BLaER1 (cell line): ENCODE measurements around the gene SLC5A2.
"Not testable (repeated sequence)": the region's sequence is repeated elsewhere in the genome, so short reads cannot be mapped to it uniquely, and the experiment has no call there.

ENCODE experiments used
- H3K27ac ChIP-seq: shearing (Covaris generic); formaldehyde crosslinking; 2 replicates; pipeline ENCODE4 v1.8.1; 2022
- H3K27me3 ChIP-seq: shearing (Covaris generic); formaldehyde crosslinking; 2 replicates; pipeline ENCODE4 v1.8.1; 2022
- H3K36me3 ChIP-seq: shearing (Covaris generic); formaldehyde crosslinking; 2 replicates; pipeline ENCODE4 v1.8.1; 2022
- H3K4me1 ChIP-seq: shearing (Covaris generic); formaldehyde crosslinking; 2 replicates; pipeline ENCODE4 v1.8.1; 2022
- H3K4me2 ChIP-seq: shearing (Covaris generic); formaldehyde crosslinking; 2 replicates; pipeline ENCODE4 v1.8.1; 2022
- H3K4me3 ChIP-seq: shearing (Covaris generic); formaldehyde crosslinking; 2 replicates; pipeline ENCODE4 v1.8.1; 2022
- H3K9ac ChIP-seq: shearing (Covaris generic); formaldehyde crosslinking; 2 replicates; pipeline ENCODE4 v1.8.1; 2022
- H3K9me3 ChIP-seq: shearing (Covaris generic); formaldehyde crosslinking; 2 replicates; pipeline ENCODE4 v1.8.1; 2022
- H4K20me1 ChIP-seq: shearing (Covaris generic); formaldehyde crosslinking; 2 replicates; pipeline ENCODE4 v1.8.1; 2022
- Cebpa-rat ChIP-seq: shearing (Covaris generic); IDR thresholded peaks from 2 replicates; pipeline ENCODE4 v1.8.1; 2022

The SLC5A2 gene

GRCh38 chr16:31491778-31492418, 9.0 kb downstream of the SLC5A2 start:
- H3K9ac ChIP-seq = no peak overlapping the region
- H3K4me3 ChIP-seq = no peak overlapping the region
- peaks cover 10% of the 10 kb centered on the region; the same call in 1 of the 2 replicates for H4K20me1 ChIP-seq
- no peak overlapping the region for H3K4me2 ChIP-seq
- H3K27ac ChIP-seq = no peak overlapping the region
- peaks cover 86% of the 10 kb centered on the region for H3K36me3 ChIP-seq
- no peaks in the 10 kb centered on the region for H3K9me3 ChIP-seq
- TF ChIP-seq Cebpa-rat = no peak
- peaks cover 7% of the 10 kb centered on the region; the same call in 1 of the 2 replicates for H3K27me3 ChIP-seq
- peaks cover 35% of the 10 kb centered on the region for H3K4me1 ChIP-seq

- Histone ChIP-seq H3K27me3 (no peaks in the 10 kb centered on the region), H3K4me1 (peaks cover 21% of the 10 kb centered on the region), H4K20me1 (peaks cover 6% of the 10 kb centered on the region; the same call in 1 of the 2 replicates), H3K4me3 (no peak overlapping the region), H3K9me3 (no peaks in the 10 kb centered on the region), H3K4me2 (no peak overlapping the region), H3K36me3 (peaks cover 99% of the 10 kb centered on the region), H3K27ac (no peak overlapping the region), H3K9ac (no peak overlapping the region)
- TF ChIP-seq Cebpa-rat = no peak
These were observed 10.7 kb downstream of the SLC5A2 start for GRCh38 chr16:31493506-31494125.

GRCh38 chr16:31496670-31497069, 13.7 kb downstream of the SLC5A2 start:
- H3K4me2 ChIP-seq = no peak overlapping the region
- H3K27ac ChIP-seq = no peak overlapping the region
- no peaks in the 10 kb centered on the region for H3K9me3 ChIP-seq
- no peak overlapping the region for H3K4me3 ChIP-seq
- 0 out of 2 replicates have a peak, but pooled peaks cover 6% of the 10 kb centered on the region for H3K4me1 ChIP-seq
- peaks cover 99% of the 10 kb centered on the region for H3K36me3 ChIP-seq
- TF ChIP-seq Cebpa-rat = no peak
- no peaks in the 10 kb centered on the region for H4K20me1 ChIP-seq
- no peaks in the 10 kb centered on the region for H3K27me3 ChIP-seq
- H3K9ac ChIP-seq = no peak overlapping the region

- Histone ChIP-seq H3K4me3 (no peak overlapping the region), H3K4me1 (peaks cover 22% of the 10 kb centered on the region), H3K27ac (no peak overlapping the region), H4K20me1 (no peaks in the 10 kb centered on the region), H3K9me3 (no peaks in the 10 kb centered on the region), H3K36me3 (peaks cover 90% of the 10 kb centered on the region), H3K4me2 (no peak overlapping the region), H3K9ac (no peak overlapping the region), H3K27me3 (no peaks in the 10 kb centered on the region)
- no peak for TF ChIP-seq Cebpa-rat
These were observed 15.6 kb downstream of the SLC5A2 start for GRCh38 chr16:31498493-31498892.

GRCh38 chr16:31499928-31500327, 17.0 kb downstream of the SLC5A2 start:
- H3K27ac ChIP-seq = no peak overlapping the region
- H3K4me3 ChIP-seq = no peak overlapping the region
- H3K9me3 ChIP-seq = no peaks in the 10 kb centered on the region
- no peak for TF ChIP-seq Cebpa-rat
- no peak overlapping the region for H3K4me2 ChIP-seq
- H3K4me1 ChIP-seq = peaks cover 36% of the 10 kb centered on the region
- no peaks in the 10 kb centered on the region for H3K27me3 ChIP-seq
- H3K36me3 ChIP-seq = peaks cover 76% of the 10 kb centered on the region
- H4K20me1 ChIP-seq = no peaks in the 10 kb centered on the region
- no peak overlapping the region for H3K9ac ChIP-seq

- TF ChIP-seq Cebpa-rat = no peak
- no peak overlapping the region for H3K27ac ChIP-seq
- H3K4me3 ChIP-seq = no peak overlapping the region
- H3K4me1 ChIP-seq = peaks cover 45% of the 10 kb centered on the region
- no peak overlapping the region for H3K4me2 ChIP-seq
- no peaks in the 10 kb centered on the region for H3K27me3 ChIP-seq
- no peaks in the 10 kb centered on the region for H4K20me1 ChIP-seq
- no peaks in the 10 kb centered on the region for H3K9me3 ChIP-seq
- H3K9ac ChIP-seq = no peak overlapping the region
- peaks cover 63% of the 10 kb centered on the region for H3K36me3 ChIP-seq
These were observed 18.5 kb downstream of the SLC5A2 start for GRCh38 chr16:31501226-31501965.

- H3K9me3 ChIP-seq = no peaks in the 10 kb centered on the region
- 0 out of 2 replicates have a peak, but pooled peaks cover 3% of the 10 kb centered on the region for H4K20me1 ChIP-seq
- H3K4me1 ChIP-seq = peaks cover 50% of the 10 kb centered on the region
- H3K36me3 ChIP-seq = peaks cover 61% of the 10 kb centered on the region
- H3K27ac ChIP-seq = no peak overlapping the region
- no peak overlapping the region for H3K4me2 ChIP-seq
- TF ChIP-seq Cebpa-rat = no peak
- no peaks in the 10 kb centered on the region for H3K27me3 ChIP-seq
- no peak overlapping the region for H3K9ac ChIP-seq
- no peak overlapping the region for H3K4me3 ChIP-seq
These were observed 19.0 kb downstream of the SLC5A2 start for GRCh38 chr16:31501966-31502348.

- Histone ChIP-seq H3K4me2 (peak overlapping the region; percentile 95), H3K9ac (no peak overlapping the region), H3K27ac (no peak overlapping the region), H3K4me3 (no peak overlapping the region), H3K27me3 (no peaks in the 10 kb centered on the region), H4K20me1 (0 out of 2 replicates have a peak, but pooled peaks cover 11% of the 10 kb centered on the region), H3K9me3 (no peaks in the 10 kb centered on the region), H3K36me3 (peaks cover 50% of the 10 kb centered on the region), H3K4me1 (peaks cover 55% of the 10 kb centered on the region)
- TF ChIP-seq Cebpa-rat = no peak
These were observed 20.1 kb downstream of the SLC5A2 start for GRCh38 chr16:31502981-31503380.

GRCh38 chr16:31503555-31503954, 20.6 kb downstream of the SLC5A2 start:
- Histone ChIP-seq H3K27ac (peak overlapping the region; percentile 79), H3K36me3 (peaks cover 45% of the 10 kb centered on the region), H4K20me1 (0 out of 2 replicates have a peak, but pooled peaks cover 11% of the 10 kb centered on the region), H3K9ac (peak overlapping the region; percentile 51; the same call in 1 of the 2 replicates), H3K4me2 (peak overlapping the region; percentile 95), H3K4me1 (peaks cover 55% of the 10 kb centered on the region), H3K4me3 (peak overlapping the region; percentile 36; the same call in 1 of the 2 replicates)
- not testable (repeated sequence) for H3K9me3 ChIP-seq, H3K27me3 ChIP-seq

GRCh38 chr16:31504159-31504558, 21.2 kb downstream of the SLC5A2 start:
- H3K4me3 ChIP-seq = peak overlapping the region; percentile 36
- 0 out of 2 replicates have a peak, but pooled peaks cover 11% of the 10 kb centered on the region for H4K20me1 ChIP-seq
- peak overlapping the region; percentile 79 for H3K27ac ChIP-seq
- H3K36me3 ChIP-seq = peaks cover 39% of the 10 kb centered on the region
- peak overlapping the region; percentile 51 for H3K9ac ChIP-seq
- no peaks in the 10 kb centered on the region for H3K27me3 ChIP-seq
- no peak for TF ChIP-seq Cebpa-rat
- H3K4me1 ChIP-seq = peaks cover 60% of the 10 kb centered on the region
- peak overlapping the region; percentile 95 for H3K4me2 ChIP-seq
- H3K9me3 ChIP-seq = no peaks in the 10 kb centered on the region
